Transverse colon (tissue), 4 donors: ENCODE results near the gene NXPE3. TPM values are rescaled to one million over a fixed set of nuclear protein-coding genes. Genes with fewer than 3 reads are reported as not detected.

Experiments used
- DNase-seq: peaks from one replicate; pipeline ENCODE4 v3.0.0-alpha.2; 2019
- H3K27ac ChIP-seq, 4 donors: fragments of 200-600 bp; sonication (generic); 2 replicates each; pipeline ENCODE4 v1.5.1; 2016 to 2018; ENCODE audit warnings: inconsistent platforms in 4 of 4
- H3K27me3 ChIP-seq: fragments of 200-600 bp; sonication (generic); 2 replicates; pipeline ENCODE4 v1.5.1; 2017; ENCODE audit warnings: inconsistent platforms
- H3K36me3 ChIP-seq, 4 donors: fragments of 200-600 bp; sonication (generic); 2 replicates each; pipeline ENCODE4 v1.5.1; 2017 to 2019; ENCODE audit warnings: inconsistent platforms in 4 of 4
- H3K4me1 ChIP-seq, 4 donors: fragments of 200-600 bp; sonication (generic); 2 replicates each; pipeline ENCODE4 v1.5.1; 2017 to 2020; ENCODE audit warnings: inconsistent platforms in 4 of 4
- H3K4me3 ChIP-seq, 4 donors: fragments of 200-600 bp; sonication (generic); 1 replicate in 1 of 4; 2 replicates in 3 of 4; pipeline versions ENCODE4 v1.5.1 to v1.6.1; 2017 to 2019; ENCODE audit warnings: inconsistent platforms in 4 of 4
- H3K9me3 ChIP-seq, 2 donors: fragments of 200-600 bp; sonication (generic); 2 replicates each; pipeline ENCODE4 v1.5.1; 2017 to 2019; ENCODE audit warnings: inconsistent platforms in 2 of 2
- EP300 ChIP-seq: sonication (generic); formaldehyde crosslinking; IDR thresholded peaks from one replicate; pipeline ENCODE4 v1.6.1; 2017; ENCODE audit warnings: antibody characterized with exemption, low read depth
- POLR2A ChIP-seq: fragments of 450-650 bp; IDR thresholded peaks from one replicate; pipeline ENCODE4 v1.6.1; 2016; ENCODE audit warnings: antibody characterized with exemption, mild to moderate bottlenecking, moderate library complexity
- POLR2AphosphoS5 ChIP-seq, 3 donors: sonication (generic); formaldehyde crosslinking; IDR thresholded peaks; one replicate each; pipeline ENCODE4 v1.6.1; 2016; ENCODE audit warnings: antibody characterized with exemption in 3 of 3
- WGBS, 2 donors: methylation state at CpG; one replicate each; pipeline ENCODE4 v1.1.5; 2018; ENCODE audit warnings: low coverage in 1 of 2; 5-methylcytosine and 5-hydroxymethylcytosine counted together
- in situ Hi-C, 4 donors: fragments of 200-750 bp; cut with MboI; loops; one replicate each; pipeline versions ENCODE4 v1.15.0 to v1.15.1; 2017; ENCODE audit warnings: low sequenced_read_pairs in 3 of 4, low pct_ligation_motif_present in 1 of 4, low pct_unique_long_range_greater_than_20kb in 1 of 4
- intact Hi-C: fragments of 100-400 bp; cut with DNase I; formaldehyde crosslinking; loops from one replicate; pipeline ENCODE4 v1.15.1; 2023; ENCODE audit warnings: low total_unique reads
- total RNA-seq, 4 donors: library from RNA; depleted of rRNA; stranded (reverse); fragments of >200 nt; gene quantifications; one replicate each; pipeline ENCODE4 v1.1.0, GENCODE V29; 2016
- TF ChIP-seq, protein P1 (sequence below), 5 experiments: fragments of 200-600 bp in 3 of 5; fragments of 450-650 bp in 2 of 5; sonication (generic) in 3 of 5; IDR thresholded peaks; 1 replicate in 2 of 5; 2 replicates in 3 of 5; pipeline ENCODE4 v1.5.1; 2016 to 2017; ENCODE audit warnings: antibody characterized with exemption in 5 of 5, inconsistent platforms in 3 of 5, mild to moderate bottlenecking in 2 of 5, moderate library complexity in 1 of 5

Gene NXPE3
- total RNA-seq, 4 donors from 2014 or later: 2.2 to 8.1 (median 2.9) TPM

- no peaks in the 10 kb centered on the region for H3K27me3 ChIP-seq
- in situ Hi-C loops (no loop called here), intact Hi-C loops (no loop called here)
- peaks cover 0 to 28% (median 8%) of the 10 kb centered on the region in 4 donors for H3K4me1 ChIP-seq
- H3K9me3 ChIP-seq: no peaks in the 10 kb centered on the region
- H3K4me3 ChIP-seq: no peak overlapping the region
- peak overlapping the region in 1 of 4 donors; percentile 93 for H3K27ac ChIP-seq
- TF ChIP-seq POLR2A: no peak
- TF ChIP-seq, protein P1, sequence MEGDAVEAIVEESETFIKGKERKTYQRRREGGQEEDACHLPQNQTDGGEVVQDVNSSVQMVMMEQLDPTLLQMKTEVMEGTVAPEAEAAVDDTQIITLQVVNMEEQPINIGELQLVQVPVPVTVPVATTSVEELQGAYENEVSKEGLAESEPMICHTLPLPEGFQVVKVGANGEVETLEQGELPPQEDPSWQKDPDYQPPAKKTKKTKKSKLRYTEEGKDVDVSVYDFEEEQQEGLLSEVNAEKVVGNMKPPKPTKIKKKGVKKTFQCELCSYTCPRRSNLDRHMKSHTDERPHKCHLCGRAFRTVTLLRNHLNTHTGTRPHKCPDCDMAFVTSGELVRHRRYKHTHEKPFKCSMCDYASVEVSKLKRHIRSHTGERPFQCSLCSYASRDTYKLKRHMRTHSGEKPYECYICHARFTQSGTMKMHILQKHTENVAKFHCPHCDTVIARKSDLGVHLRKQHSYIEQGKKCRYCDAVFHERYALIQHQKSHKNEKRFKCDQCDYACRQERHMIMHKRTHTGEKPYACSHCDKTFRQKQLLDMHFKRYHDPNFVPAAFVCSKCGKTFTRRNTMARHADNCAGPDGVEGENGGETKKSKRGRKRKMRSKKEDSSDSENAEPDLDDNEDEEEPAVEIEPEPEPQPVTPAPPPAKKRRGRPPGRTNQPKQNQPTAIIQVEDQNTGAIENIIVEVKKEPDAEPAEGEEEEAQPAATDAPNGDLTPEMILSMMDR (IDR thresholded peaks at IDR 0.05): no peak
- no peak for TF ChIP-seq POLR2AphosphoS5 (IDR thresholded peaks at IDR 0.05)
- no peak for TF ChIP-seq EP300
- no peaks in the 10 kb centered on the region for H3K36me3 ChIP-seq
- DNase-seq: no peak
Observed at GRCh38 chr3:101781166-101781565, 2.2 kb downstream of the NXPE3 start.

GRCh38 chr3:101784855-101785613 lies 6.0 kb downstream of the NXPE3 start:
- intact Hi-C loops: no loop called here
- DNase-seq: no peak
- in situ Hi-C loops: no loop called here
- H3K27me3 ChIP-seq: no peaks in the 10 kb centered on the region
- H3K27ac ChIP-seq: peak overlapping the region in 3 of 4 donors; percentile 0 to 39 (median 18)
- 75 to 80% methylated on average over 3 to 5 of the region's 5 CpGs for WGBS, 2 donors
- no peaks in the 10 kb centered on the region for H3K9me3 ChIP-seq
- peaks cover 0 to 4% (median under 1%) of the 10 kb centered on the region in 4 donors for H3K36me3 ChIP-seq
- no peak overlapping the region for H3K4me3 ChIP-seq
- TF ChIP-seq EP300 (no peak), POLR2A (no peak), POLR2AphosphoS5 (IDR thresholded peaks at IDR 0.05) (no peak)
- TF ChIP-seq, protein P1 (IDR thresholded peaks at IDR 0.05): no peak
- H3K4me1 ChIP-seq: peaks cover 0 to 15% (median 6%) of the 10 kb centered on the region in 4 donors

DNA sequence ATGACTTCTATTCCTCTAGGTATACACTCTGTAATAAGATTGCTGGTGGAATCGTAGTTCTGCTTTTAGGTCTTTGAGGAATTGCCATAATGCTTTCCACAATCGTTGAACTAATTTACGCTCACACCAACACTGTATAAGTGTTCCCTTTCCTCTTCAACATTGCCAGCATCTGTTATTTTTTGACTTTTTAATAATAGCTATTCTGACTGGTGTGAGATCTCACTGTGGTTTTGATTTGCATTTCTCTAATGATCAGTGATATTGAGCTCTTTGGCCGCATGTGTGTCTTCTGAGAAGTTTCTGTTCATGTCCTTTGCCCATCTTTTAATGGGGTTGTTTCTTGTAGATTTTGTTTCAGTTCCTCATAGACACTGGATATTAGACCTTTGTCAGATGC lies 12.8 kb downstream of the NXPE3 start:
- TF ChIP-seq POLR2AphosphoS5 (IDR thresholded peaks at IDR 0.05) (no peak), EP300 (no peak), POLR2A (no peak)
- TF ChIP-seq, protein P1 (IDR thresholded peaks at IDR 0.05): no peak
- Histone ChIP-seq H3K27ac (peak overlapping the region in 2 of 4 donors; percentile 20 to 50), H3K27me3 (no peaks in the 10 kb centered on the region), H3K36me3 (peaks cover 0 to 12% (median 2%) of the 10 kb centered on the region in 4 donors), H3K4me3 (no peak overlapping the region), H3K9me3 (no peaks in the 10 kb centered on the region), H3K4me1 (no peaks in the 10 kb centered on the region)
- DNase-seq: no peak
- in situ Hi-C loops: no loop called here
- WGBS, 2 donors: 77 to 97% methylated on average over 4 of the region's 4 CpGs
- intact Hi-C loops: no loop called here

DNA sequence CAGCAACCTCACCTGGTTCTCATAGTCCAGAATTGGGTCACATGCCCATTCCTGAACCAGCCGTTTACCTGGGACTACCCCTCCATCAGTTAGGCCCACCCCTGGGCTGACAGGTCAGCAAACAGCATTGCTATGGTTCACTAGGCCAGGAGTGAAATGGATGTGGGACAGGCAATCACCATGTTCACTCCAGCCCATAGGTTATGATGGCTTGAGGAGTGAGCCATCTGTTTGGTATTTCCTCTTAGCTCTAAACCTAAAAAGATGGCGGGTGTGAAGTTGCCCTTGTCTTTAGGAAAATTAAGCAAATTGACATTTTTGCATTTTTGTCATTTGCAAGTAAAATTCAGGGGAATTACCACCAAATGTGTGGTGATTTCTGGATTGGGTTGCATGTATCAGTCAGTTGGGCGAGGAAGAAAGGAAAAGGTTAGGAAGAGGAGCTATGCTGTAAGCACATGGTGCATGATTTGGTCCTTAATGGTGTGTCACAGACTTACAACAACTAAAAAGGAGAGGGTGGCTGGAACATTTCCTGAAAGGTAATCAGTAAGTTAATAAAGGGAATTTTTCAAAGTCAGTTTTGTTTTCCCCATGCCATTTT lies 17.2 kb downstream of the NXPE3 start:
- 95 to 100% methylated on average over 2 to 3 of the region's 3 CpGs for WGBS, 2 donors
- Histone ChIP-seq H3K27ac (no peak overlapping the region), H3K9me3 (no peaks in the 10 kb centered on the region), H3K36me3 (no peaks in the 10 kb centered on the region), H3K27me3 (no peaks in the 10 kb centered on the region), H3K4me1 (no peaks in the 10 kb centered on the region), H3K4me3 (no peak overlapping the region)
- no peak for DNase-seq
- TF ChIP-seq POLR2AphosphoS5 (IDR thresholded peaks at IDR 0.05) (no peak), POLR2A (no peak), EP300 (no peak)
- TF ChIP-seq, protein P1 (IDR thresholded peaks at IDR 0.05): no peak
- in situ Hi-C loops (no loop called here), intact Hi-C loops (no loop called here)
